Aorta (tissue), 5 donors: Measurements from ENCODE around the gene LRCOL1. TPM values are rescaled to one million over a fixed set of nuclear protein-coding genes. Genes with fewer than 3 reads are reported as not detected.

Experiments used
- ATAC-seq: fragments of 200-7000 bp; cut with Tn5 transposase; one replicate; pipeline ENCODE4 v1.9.1; 2022; ENCODE audit warnings: moderate library complexity; ENCODE audit not compliant: low FRiP score
- DNase-seq, 2 donors: peaks; one replicate each; pipeline ENCODE4 v3.0.0-alpha.2; 2020
- H3K27ac ChIP-seq, 2 donors: one replicate each; pipeline ENCODE4 v1.5.1; 2013; ENCODE audit warnings: low read length in 2 of 2, mild to moderate bottlenecking in 2 of 2, moderate library complexity in 2 of 2, control low read depth in 1 of 2, inconsistent platforms in 1 of 2, low read depth in 1 of 2
- H3K27me3 ChIP-seq, 2 donors: one replicate each; pipeline ENCODE4 v1.6.1; 2013; ENCODE audit warnings: control low read depth in 1 of 2, low read length in 1 of 2, mild to moderate bottlenecking in 1 of 2, moderate library complexity in 1 of 2; ENCODE audit not compliant: insufficient read depth in 2 of 2, control insufficient read depth in 1 of 2
- H3K36me3 ChIP-seq, 2 donors: one replicate each; pipeline ENCODE4 v1.6.1; 2013; ENCODE audit warnings: control low read depth in 1 of 2, low read length in 1 of 2, mild to moderate bottlenecking in 1 of 2; ENCODE audit not compliant: insufficient read depth in 2 of 2, control insufficient read depth in 1 of 2
- H3K4me1 ChIP-seq, 2 donors: one replicate each; pipeline ENCODE4 v1.6.1; 2013; ENCODE audit warnings: low read length in 2 of 2, control low read depth in 1 of 2, mild to moderate bottlenecking in 1 of 2, moderate library complexity in 1 of 2; ENCODE audit not compliant: insufficient read depth in 2 of 2, control insufficient read depth in 1 of 2
- H3K4me3 ChIP-seq, 2 donors: one replicate each; pipeline ENCODE4 v1.5.1; 2013; ENCODE audit warnings: low read length in 2 of 2, control low read depth in 1 of 2, mild to moderate bottlenecking in 1 of 2
- H3K9me3 ChIP-seq: one replicate; pipeline ENCODE4 v1.6.1; 2013; ENCODE audit warnings: mild to moderate bottlenecking, low read length; ENCODE audit not compliant: control insufficient read depth
- WGBS, 2 donors: extraction: QIAGEN DNeasy Blood & Tissue Kit; methylation state at CpG; one replicate each; pipeline ENCODE4 v1.1.7; 2013; 5-methylcytosine and 5-hydroxymethylcytosine counted together
- intact Hi-C, 2 donors: fragments of 100-400 bp; cut with DNase I; formaldehyde crosslinking; loops; one replicate each; pipeline versions ENCODE4 v1.14.2 to v1.15.0; 2022
- polyA plus RNA-seq, 2 donors: library from polyadenylated mRNA; stranded (reverse); fragments of 200-250 nt; gene quantifications; one replicate each; pipeline ENCODE4 v1.2.3, GENCODE V29; 2013
- total RNA-seq, 2 donors: library from RNA; stranded (reverse); fragmentation: NEBNext Ultra II Directional; extraction: Animal tissue kit (Norgen Biotek cat#: 25700); gene quantifications; one replicate each; pipeline ENCODE4 v1.2.1, GENCODE V29; 2021
- donor health status: healthy with polysubstance abuse.
- donor health status: Bipolar disorder and iron deficiency.
- donor health status: DM: no; HTN: no; CAD: no.
- donor health status: DM: no; HTN: no; CAD: no.
- donor health status: DM: yes; HTN: yes; CAD: no.

Gene LRCOL1
- total and polyA plus RNA-seq, 4 donors: 0.59 to 1.2 TPM; not detected in 2

- no peaks in the 10 kb centered on the region for H3K27me3 ChIP-seq
- no peak overlapping the region for H3K4me3 ChIP-seq
- ATAC-seq (no peak), DNase-seq (peak in 1 of 2 donors; percentile 44)
- intact Hi-C loops: no loop called here
- no peaks in the 10 kb centered on the region for H3K4me1 ChIP-seq
- no peaks in the 10 kb centered on the region for H3K9me3 ChIP-seq
- WGBS, 2 donors: 93 to 97% methylated on average over 11 of the region's 11 CpGs
- no peak overlapping the region for H3K27ac ChIP-seq
- H3K36me3 ChIP-seq: peaks cover 0 to 8% of the 10 kb centered on the region in 2 donors
Measured at GRCh38 chr12:132631666-132632065, 21.3 kb upstream of the LRCOL1 start.

GRCh38 chr12:132630672-132631071 is 20.3 kb upstream of the LRCOL1 start:
- DNase-seq (peak in 1 of 2 donors; percentile 0), ATAC-seq (no peak)
- peaks cover 0 to 11% of the 10 kb centered on the region in 2 donors for H3K36me3 ChIP-seq
- no peaks in the 10 kb centered on the region for H3K4me1 ChIP-seq
- intact Hi-C loops: no loop called here
- H3K27me3 ChIP-seq: no peaks in the 10 kb centered on the region
- no peak overlapping the region for H3K4me3 ChIP-seq
- no peak overlapping the region for H3K27ac ChIP-seq
- 79 to 83% methylated on average over 6 of the region's 6 CpGs for WGBS, 2 donors
- no peaks in the 10 kb centered on the region for H3K9me3 ChIP-seq

GRCh38 chr12:132629330-132629729 is 18.9 kb upstream of the LRCOL1 start:
- intact Hi-C loops: no loop called here
- Histone ChIP-seq H3K9me3 (no peaks in the 10 kb centered on the region), H3K4me3 (no peak overlapping the region), H3K36me3 (peaks cover 0 to 6% of the 10 kb centered on the region in 2 donors), H3K27ac (no peak overlapping the region), H3K4me1 (no peaks in the 10 kb centered on the region), H3K27me3 (no peaks in the 10 kb centered on the region)
- ATAC-seq (no peak), DNase-seq (peak in 1 of 2 donors; percentile 1)
- WGBS, 2 donors: 96 to 97% methylated on average over 6 of the region's 6 CpGs

- Histone ChIP-seq H3K27me3 (no peaks in the 10 kb centered on the region), H3K9me3 (no peaks in the 10 kb centered on the region), H3K36me3 (peaks cover 0 to 4% of the 10 kb centered on the region in 2 donors), H3K27ac (no peak overlapping the region), H3K4me3 (no peak overlapping the region), H3K4me1 (no peaks in the 10 kb centered on the region)
- no peak for DNase-seq
- intact Hi-C loops: no loop called here
- whole genome bisulfite sequencing, 2 donors: 93 to 94% methylated on average over 24 of the region's 24 CpGs
- no peak for ATAC-seq
Measured at GRCh38 chr12:132625731-132626430, 15.5 kb upstream of the LRCOL1 start.

- no peak for DNase-seq
- WGBS, 2 donors: 91 to 92% methylated on average over 32 of the region's 32 CpGs
- Histone ChIP-seq H3K9me3 (no peaks in the 10 kb centered on the region), H3K36me3 (peaks cover 0 to 4% of the 10 kb centered on the region in 2 donors), H3K27ac (no peak overlapping the region), H3K4me1 (no peaks in the 10 kb centered on the region), H3K4me3 (no peak overlapping the region), H3K27me3 (no peaks in the 10 kb centered on the region)
- ATAC-seq: no peak
- intact Hi-C loops: no loop called here
Measured at GRCh38 chr12:132624910-132625630, 14.7 kb upstream of the LRCOL1 start.

GRCh38 chr12:132624186-132624855 is 13.9 kb upstream of the LRCOL1 start:
- H3K27me3 ChIP-seq: no peaks in the 10 kb centered on the region
- ATAC-seq: no peak
- H3K36me3 ChIP-seq: peaks cover 0 to 4% of the 10 kb centered on the region in 2 donors
- no peaks in the 10 kb centered on the region for H3K4me1 ChIP-seq
- intact Hi-C loops: no loop called here
- DNase-seq: no peak
- H3K9me3 ChIP-seq: no peaks in the 10 kb centered on the region
- H3K4me3 ChIP-seq: no peak overlapping the region
- no peak overlapping the region for H3K27ac ChIP-seq
- WGBS, 2 donors: 86 to 88% methylated on average over 22 of the region's 22 CpGs

- no peak for ATAC-seq
- Histone ChIP-seq H3K27me3 (no peaks in the 10 kb centered on the region), H3K4me3 (no peak overlapping the region), H3K27ac (no peak overlapping the region), H3K9me3 (no peaks in the 10 kb centered on the region), H3K4me1 (no peaks in the 10 kb centered on the region), H3K36me3 (peaks cover 0 to 4% of the 10 kb centered on the region in 2 donors)
- intact Hi-C loops: no loop called here
- no peak for DNase-seq
- 86 to 88% methylated on average over 25 of the region's 25 CpGs for WGBS, 2 donors
Measured at GRCh38 chr12:132623072-132623869, 12.9 kb upstream of the LRCOL1 start.

- no peaks in the 10 kb centered on the region for H3K4me1 ChIP-seq
- no peaks in the 10 kb centered on the region for H3K27me3 ChIP-seq
- H3K27ac ChIP-seq: no peak overlapping the region
- DNase-seq (no peak), ATAC-seq (peak; percentile 34)
- intact Hi-C loops: no loop called here
- WGBS, 2 donors: 27 to 34% methylated on average over 11 of the region's 11 CpGs
- no peak overlapping the region for H3K4me3 ChIP-seq
- peaks cover 0 to 4% of the 10 kb centered on the region in 2 donors for H3K36me3 ChIP-seq
- no peaks in the 10 kb centered on the region for H3K9me3 ChIP-seq
Measured at GRCh38 chr12:132622437-132623071, 12.2 kb upstream of the LRCOL1 start.
